Skeletal muscle cell (primary cell): Measurements from ENCODE around the gene ZNF598.
A peak's percentile ranks its signal among the peaks of the same experiment; 100 is the strongest.
"Not testable (repeated sequence)": the region's sequence is repeated elsewhere in the genome, so short reads cannot be mapped to it uniquely, and the experiment has no call there.

Experiments used
- DNase-seq: peaks from one replicate; pipeline ENCODE4 v3.0.0-alpha.2; 2010; ENCODE audit warnings: low read depth
- H3K4me3 ChIP-seq: 2 replicates; pipeline ENCODE4 v1.5.1; 2011; ENCODE audit warnings: low read depth, mild to moderate bottlenecking, control low read depth, low read length, moderate library complexity

Gene ZNF598

DNA sequence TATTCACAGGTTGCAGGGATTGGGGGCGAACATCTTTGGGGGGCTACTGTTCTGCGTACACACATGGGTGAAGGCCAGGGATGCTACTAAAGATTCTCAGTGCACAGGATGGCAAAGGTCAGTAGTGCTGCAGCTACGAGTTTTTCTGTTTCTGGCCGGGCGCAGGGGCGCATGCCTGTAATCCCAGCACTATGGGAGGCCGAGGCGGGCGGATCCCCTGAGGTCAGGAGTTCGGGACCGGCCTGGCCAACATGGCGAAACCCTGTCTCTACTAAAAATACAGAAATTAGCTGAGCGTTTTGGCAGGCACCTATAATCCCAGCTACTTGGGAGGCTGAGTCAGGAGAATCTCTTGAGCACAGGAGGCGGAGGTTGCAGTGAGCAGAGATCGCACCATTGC, 3.9 kb upstream of the ZNF598 start:
- no peak for DNase-seq
- no peak overlapping the region for H3K4me3 ChIP-seq

- not testable (repeated sequence) for H3K4me3 ChIP-seq, DNase-seq
Observed at GRCh38 chr16:2011726-2012125, 2.1 kb upstream of the ZNF598 start.

DNA sequence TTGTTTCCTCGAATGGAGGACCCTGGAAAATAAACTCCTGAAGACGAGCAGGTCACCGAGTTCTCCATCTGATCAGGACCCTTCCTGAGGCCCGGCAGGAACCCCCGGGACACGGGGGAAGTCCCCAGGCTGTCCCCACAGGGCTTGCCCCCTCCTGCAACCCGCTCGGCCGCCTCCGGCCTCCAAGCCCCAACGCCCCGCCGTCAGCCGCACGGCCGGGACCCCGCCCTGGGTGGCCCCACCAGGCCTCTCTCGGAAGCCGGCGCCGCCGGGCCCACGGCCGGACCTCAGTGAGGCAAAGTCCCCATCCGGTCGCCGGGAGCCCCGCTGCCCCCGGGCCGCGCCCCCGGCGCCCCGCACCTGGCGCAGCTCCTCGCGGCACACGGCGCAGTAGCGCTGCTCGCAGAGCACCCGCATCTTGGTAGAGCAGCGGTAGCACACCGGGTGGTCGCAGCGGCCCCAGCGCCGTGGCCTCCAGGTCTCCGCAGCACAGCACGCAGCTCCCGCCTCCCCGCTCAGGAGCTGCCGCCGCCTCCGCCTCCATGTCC, 383 bp downstream of the ZNF598 start:
- H3K4me3 ChIP-seq, result peak overlapping the region; percentile 73
- DNase-seq, result no peak

- no peak for DNase-seq
- H3K4me3 ChIP-seq, result peak overlapping the region; percentile 73
Observed at GRCh38 chr16:2008631-2009163, 924 bp downstream of the ZNF598 start.

GRCh38 chr16:2008009-2008526, 1.6 kb downstream of the ZNF598 start:
- DNase-seq, result no peak
- peak overlapping the region; percentile 73 for H3K4me3 ChIP-seq

DNA sequence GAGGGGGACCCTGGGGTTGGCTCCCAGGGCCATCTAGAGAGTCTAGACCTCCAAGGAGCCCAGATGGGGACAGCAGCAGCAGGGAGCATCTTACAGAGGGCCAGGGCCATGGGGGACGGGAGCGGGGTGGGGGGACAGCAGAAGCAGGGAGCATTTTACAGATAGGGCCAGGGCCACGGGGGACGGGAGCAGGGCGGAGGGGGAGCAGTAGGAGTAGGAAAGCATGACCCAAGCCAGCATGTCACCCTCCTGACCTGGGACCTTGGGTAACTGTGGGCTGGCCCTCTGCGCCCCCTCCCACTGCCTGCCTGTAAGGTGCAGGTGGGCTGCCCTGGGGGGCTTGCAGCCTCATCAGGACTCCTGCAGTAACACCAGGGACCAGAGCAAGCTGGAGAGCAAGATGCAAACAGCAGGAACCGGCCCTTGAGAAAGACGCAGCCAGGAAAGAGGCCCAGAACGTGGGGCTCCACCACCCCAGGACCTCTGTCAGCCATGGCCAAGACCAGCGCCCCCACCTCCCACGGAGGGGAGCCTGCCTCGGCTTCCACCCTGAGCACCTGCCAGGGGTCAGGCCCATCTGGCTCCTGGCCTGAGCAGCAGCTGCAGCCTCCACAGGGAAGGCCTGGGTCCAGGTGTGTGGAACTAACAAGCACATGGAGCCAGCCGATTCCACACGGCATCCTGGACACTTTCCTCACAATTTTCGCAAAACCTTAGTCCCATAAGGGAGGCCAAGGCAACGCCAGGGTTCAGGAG, 2.4 kb downstream of the ZNF598 start:
- DNase-seq, result no peak
- H3K4me3 ChIP-seq, result peak overlapping the region; percentile 73

GRCh38 chr16:2006317-2006716, 3.3 kb downstream of the ZNF598 start:
- H3K4me3 ChIP-seq, result no peak overlapping the region

DNA sequence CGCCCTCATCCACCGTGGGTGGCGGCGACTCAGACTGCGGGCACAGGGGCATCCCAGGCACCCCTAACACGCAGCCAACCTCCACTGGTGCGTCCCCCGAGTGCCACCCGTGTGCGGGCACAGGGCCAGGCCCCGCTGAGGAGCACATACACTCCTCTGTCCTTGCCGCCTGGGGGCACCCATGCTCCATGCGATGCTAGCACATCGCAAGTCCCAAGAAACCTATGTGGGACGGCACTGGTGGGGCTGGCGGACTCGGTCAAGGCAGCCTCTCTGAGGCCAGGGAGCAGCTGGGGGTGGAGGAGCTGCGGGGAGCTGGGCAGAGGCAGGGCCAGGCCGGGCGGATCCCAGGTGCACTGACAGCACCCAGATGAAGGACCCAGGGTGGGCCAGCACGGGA, 4.0 kb downstream of the ZNF598 start:
- DNase-seq, result no peak
- H3K4me3 ChIP-seq, result no peak overlapping the region

More at GRCh38 chr16:2006317-2006716, 3.3 kb downstream of the ZNF598 start:
- DNase-seq, result no peak

GRCh38 chr16:2004795-2005517, 4.7 kb downstream of the ZNF598 start:
- no peak for DNase-seq
- H3K4me3 ChIP-seq, result no peak overlapping the region

GRCh38 chr16:2003827-2004641, 5.6 kb downstream of the ZNF598 start:
- H3K4me3 ChIP-seq, result no peak overlapping the region
- DNase-seq, result no peak

DNA sequence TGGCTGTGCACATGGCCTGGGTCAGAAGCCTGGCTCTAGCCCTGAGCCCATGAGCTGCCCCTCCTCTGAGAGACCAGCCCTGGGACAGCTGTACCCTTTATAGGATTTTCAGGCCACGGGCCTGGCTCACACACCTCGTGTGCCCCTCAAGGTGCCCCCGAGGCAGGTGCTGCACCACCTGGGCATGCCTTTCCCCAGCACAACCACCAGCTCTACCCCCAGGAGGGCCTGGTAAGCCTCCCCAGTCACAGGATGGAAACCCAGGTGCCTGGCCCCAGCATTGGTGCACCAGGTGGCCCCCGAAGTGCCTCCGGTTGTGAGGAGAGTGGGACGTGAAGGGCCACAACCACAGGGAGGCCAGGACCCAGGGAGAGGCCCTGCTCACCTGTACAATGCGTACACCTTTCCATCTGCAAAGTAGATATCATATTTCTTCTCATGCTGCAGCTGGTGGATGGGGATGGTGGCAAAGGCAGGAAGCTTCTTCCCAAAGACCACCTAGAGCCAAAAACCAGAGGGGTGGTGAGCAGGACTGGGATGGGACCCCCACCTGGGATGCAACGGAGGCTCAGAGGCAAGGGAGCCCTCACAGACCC, 6.3 kb downstream of the ZNF598 start:
- no peak for DNase-seq
- no peak overlapping the region for H3K4me3 ChIP-seq

DNA sequence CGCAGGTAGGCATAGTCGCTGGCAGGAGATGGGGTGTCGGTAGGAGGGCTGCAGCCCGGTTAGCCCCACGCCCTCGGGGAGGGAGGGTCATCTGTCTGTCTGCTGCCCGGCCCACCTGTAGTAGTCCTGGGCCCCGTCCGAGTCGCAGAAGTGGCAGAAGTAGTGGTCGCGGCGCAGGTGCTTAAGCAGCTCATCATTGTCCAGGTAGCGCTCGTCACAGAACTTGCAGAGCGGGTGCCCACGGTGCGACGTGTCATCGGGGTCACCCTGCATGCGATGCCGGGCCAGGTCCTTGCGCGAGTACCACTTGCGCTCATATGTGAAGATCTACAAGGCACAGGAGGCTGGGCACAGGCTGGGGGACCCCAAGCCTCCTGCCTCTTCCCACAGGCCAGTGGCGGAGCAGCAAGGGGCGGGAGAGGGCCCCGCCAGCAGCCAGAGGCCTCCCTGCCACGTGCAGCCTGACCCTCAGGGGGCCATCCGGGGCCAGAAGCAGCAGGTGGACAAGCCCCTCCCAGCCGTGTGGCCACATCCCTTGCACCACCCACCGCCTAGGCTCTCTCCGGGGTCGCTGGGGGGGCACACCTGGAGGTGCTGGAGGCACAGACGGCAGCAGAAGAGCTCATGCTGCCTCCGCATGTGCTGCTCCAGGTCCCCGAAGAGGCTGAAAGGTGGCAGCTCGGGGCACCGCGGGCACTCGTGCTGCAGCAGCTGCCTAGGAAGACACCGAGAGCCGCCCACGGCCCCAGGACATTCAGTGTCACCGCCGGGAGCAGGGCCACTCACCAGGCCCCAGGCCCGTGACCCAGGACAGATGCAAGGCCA, 7.0 kb downstream of the ZNF598 start:
- no peak overlapping the region for H3K4me3 ChIP-seq
- no peak for DNase-seq

GRCh38 chr16:2001456-2002355, 7.9 kb downstream of the ZNF598 start:
- no peak overlapping the region for H3K4me3 ChIP-seq
- DNase-seq, result no peak

GRCh38 chr16:2001035-2001434, 8.6 kb downstream of the ZNF598 start:
- no peak for DNase-seq
- no peak overlapping the region for H3K4me3 ChIP-seq

DNA sequence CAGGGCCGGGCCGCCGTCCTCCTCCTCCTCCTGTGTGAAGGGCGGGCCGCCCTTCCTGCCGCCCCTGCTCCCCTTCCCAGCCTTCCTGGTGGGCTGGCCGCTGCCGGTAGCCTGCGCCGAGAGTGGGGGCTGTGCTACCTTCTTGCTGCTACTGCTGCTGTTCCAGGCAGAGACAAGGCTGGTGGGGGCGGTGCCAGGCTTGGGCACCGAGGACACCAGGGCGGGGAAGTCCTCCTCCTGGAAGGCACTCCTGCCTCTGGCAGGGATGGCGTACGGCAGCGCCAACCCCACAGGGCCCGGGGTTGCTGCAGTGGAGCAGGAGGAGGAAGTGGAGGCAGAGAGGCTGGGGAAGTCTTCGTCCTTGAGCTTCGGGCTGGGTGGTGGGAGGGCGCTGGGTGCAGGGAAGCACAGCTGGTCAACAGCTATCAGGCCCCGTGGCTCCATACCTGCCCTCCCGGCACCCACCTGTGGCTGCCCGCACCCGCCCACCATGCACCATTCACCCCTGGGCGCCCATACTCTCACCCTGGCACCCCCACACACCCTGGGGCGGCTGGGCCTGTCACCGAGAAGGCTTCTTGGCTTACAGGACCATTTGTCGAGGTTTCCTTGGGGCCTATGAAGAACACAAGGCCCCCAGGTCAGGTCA, 9.6 kb downstream of the ZNF598 start:
- no peak overlapping the region for H3K4me3 ChIP-seq

GRCh38 chr16:1998852-1999801, 10.5 kb downstream of the ZNF598 start:
- no peak overlapping the region for H3K4me3 ChIP-seq
- DNase-seq, result no peak

More for the DNA sequence above, 9.6 kb downstream of the ZNF598 start:
- no peak for DNase-seq
